GM18861 (cell line): ENCODE measurements around the gene MSL2.
"Not testable (repeated sequence)": the region's sequence is repeated elsewhere in the genome, so short reads cannot be mapped to it uniquely, and the experiment has no call there.

Experiments used
- ATAC-seq: cut with Tn5 transposase; IDR thresholded peaks from one replicate; pipeline ENCODE4 v1.9.1; 2021; ENCODE audit not compliant: unreplicated experiment

MSL2 gene

DNA sequence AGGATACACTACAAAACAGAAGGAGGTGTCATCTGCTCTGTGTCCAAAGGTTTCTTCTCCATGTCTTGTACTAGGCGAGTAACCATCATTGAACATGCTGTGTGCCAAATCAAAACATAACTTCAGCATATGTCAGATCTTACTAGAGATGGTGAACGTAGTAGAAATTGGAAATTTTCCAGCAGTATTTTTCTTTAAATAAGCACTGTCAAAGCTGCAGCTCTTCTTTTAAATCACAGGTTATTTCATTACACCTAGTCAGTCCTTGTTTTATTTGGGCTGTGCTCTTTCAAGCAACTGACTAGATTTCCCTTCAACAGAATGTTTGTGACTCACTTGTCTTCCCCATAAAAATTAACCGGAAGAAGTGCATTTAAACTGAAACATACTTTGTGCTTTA is 46.5 kb downstream of the MSL2 start:
- no peak for ATAC-seq

DNA sequence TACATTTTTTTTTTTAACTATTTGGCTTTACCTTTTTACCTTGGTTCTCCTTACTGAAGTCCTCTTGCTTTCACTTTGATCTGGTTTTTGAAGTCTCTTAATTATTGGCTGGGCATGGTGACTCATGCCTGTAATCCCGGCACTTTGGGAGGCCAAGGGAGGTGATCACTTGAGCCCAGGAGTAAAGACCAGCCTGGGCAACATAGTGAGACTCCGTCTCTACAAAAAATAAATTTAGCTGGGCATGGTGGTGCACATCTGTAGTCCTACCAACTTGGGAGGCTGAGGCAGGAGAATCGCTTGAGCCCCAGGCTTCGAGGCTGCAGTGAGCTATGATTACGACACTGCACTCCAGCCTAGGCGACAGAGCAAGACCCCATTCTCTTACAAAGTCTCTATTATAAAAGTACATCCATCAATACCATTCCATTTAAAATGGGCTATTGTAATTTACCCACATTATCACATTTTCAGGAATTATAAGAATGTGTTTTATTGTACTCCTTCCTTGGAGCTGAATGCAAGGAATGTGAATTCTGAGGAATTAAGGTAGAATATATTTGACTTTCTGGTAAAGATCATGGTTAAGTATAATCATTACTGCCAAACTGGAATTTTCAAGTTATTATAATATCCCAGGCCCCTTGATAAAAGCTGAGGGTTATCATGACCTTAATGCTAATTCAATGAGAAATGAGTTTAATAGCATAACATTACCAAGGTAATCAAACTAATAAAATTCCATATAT is 49.0 kb downstream of the MSL2 start:
- ATAC-seq, result no peak

DNA sequence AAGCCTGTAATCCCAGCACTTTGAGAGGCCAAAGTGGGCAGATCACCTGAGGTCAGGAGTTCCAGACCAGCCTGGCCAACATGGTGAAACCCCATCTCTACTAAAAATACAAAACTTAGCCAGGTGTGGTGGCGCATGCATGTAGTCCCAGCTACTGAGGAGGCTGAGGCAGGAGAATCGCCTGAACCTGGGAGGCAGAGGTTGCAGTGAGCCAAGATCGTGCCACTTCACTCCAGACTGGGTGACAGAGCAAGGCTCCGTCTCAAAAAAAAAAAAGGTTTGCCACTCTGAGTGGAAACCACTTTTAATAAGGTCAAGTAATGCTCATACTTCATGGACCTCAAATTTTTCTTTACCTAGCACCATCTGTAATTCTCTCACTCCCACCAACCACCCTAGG is 51.7 kb downstream of the MSL2 start:
- not testable (repeated sequence) for ATAC-seq

DNA sequence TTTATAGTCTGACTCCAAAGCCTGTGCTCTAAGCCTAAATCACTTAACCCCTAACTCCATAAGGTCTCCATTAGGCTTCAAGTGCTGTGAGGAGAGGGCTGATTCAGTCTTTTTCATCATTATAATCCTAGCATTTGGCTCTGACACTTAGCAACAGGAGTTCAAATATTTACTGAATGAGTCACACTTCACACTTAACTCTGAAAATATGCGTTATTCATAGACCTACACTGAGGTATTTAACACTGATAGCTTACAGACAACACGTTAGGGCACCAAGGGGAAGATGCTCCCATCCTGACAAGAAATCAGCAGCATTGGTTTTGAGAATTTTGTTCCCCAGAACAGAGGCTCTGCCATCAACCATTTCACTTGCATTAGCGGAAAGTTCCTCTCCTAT is 53.5 kb downstream of the MSL2 start:
- no peak for ATAC-seq

DNA sequence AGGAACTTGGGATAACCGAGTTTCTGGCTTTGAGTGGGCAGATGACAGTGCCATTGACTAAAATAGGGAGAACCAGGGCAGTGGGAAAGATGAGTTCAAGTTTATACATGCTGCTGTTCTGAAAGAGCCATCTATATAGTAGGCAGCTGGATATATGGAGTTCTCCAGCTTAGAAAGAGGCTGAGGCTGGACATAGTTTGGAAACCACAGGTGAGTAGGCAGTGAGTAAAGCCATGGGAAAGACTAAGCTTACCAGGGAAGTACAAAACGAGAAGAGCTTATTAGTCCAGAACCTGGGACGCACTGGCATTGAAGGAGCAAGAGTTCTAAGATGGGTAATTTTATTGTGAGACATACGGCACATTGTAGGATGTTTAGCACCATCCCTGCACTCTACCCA is 54.2 kb downstream of the MSL2 start:
- ATAC-seq, result no peak

DNA sequence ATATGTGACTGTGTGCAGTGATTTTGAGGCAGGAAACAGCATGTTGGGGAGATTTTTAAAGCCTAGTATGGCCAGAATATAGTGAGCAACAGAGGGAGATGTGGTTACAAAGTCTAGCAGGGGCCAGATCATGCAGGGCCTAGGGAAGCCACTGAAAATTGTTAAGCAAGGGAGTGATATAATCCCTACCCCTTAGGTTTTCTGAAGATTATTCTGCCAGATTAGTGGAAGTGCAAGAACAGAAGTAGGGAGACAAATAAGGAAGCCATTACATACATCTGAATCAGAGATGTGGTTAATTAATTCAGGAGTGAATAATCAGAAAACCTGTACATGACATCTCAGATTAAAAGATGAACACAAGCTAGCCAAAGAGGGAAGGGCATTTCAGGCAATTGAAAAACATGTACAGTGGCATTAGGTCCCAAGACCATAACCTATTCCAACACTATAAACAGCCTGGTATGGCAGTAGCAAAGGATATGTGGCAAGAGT is 54.8 kb downstream of the MSL2 start:
- ATAC-seq, result no peak

DNA sequence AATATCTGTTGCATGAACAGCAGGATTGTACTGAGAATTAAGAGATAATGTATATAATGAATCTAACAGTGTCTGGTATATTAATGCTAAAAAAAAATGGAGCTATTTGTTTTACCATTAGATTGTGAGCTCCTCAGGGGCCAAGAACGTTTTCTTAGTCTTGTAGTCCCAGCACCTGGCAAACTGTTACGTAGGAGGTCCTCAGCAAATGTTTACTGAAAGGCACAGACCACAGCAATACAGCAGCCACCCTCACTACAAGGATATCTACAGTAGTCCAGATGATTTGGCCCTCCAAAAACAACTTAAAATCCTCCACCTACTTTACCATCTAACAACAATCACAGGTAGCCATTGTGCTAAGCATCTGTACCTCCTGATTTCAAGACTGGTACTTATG is 59.7 kb downstream of the MSL2 start:
- no peak for ATAC-seq

DNA sequence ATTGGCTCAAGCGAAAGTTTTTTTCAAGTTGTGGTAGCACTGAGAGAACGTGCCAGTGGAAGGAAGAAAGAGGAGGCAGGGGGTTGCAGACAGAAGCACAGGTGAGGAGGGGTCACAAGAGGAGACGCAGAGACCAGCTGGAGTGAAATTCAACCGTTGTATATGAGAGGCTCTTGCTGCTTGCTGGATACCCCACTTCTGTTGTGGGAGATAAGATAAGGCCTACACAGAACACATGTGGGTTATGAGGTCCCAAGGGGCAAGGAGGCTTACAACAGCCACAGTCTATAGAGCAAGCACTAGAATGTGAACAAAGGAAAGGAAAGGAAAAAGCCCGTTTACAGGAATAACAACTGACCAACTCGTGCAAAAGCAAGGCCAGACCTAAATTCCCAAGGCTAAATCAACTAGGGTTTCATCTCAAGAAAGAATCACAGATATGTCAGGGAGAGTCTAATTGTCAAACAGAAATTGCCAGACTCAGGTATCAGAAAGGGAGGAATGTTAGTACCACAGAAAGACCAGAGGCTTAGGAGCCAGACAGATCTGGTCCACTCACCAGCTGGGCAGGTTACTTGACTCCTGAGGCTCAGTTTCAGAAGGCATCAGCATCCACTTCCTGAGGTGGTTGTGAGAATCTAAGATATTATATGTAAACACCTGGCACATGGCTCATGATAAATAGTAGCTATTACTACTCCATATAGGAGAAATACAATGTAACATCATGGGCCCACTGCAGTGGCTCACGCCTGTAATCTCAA is 60.9 kb downstream of the MSL2 start:
- ATAC-seq, result no peak

DNA sequence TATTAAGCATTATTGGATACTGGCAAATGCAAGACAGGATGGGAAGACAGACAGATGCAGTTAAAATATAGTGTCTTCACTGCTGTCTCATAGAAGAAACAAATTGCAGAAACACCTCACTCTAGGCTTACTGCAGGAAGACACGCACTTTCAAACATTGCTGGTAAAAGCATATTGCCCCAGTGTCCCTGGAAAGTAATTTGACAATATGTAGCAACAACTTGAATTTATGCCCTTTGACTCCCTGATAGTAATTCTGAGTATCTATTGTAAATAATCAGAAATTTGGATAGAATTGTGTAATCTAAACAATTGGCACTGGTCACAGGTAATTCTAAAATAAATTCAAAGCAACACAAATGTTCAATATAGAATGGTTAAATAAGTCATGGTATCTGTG is 62.0 kb downstream of the MSL2 start:
- no peak for ATAC-seq

DNA sequence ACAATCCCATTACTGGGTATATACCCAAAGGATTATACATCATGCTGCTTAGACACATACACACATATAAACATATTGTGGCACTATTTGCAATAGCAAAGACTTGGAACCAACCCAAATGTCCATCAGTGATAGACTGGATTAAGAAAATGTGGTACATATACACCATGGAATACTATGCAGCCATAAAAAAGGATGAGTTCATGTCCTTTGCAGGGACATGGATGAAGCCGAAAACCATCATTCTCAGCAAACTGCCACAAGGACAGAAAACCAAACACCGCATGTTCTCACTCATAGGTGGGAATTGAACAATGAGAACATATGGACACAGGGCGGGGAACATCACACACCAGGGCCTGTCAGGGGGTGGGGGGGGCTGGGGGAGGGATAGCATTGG is 64.5 kb downstream of the MSL2 start:
- ATAC-seq, result not testable (repeated sequence)

DNA sequence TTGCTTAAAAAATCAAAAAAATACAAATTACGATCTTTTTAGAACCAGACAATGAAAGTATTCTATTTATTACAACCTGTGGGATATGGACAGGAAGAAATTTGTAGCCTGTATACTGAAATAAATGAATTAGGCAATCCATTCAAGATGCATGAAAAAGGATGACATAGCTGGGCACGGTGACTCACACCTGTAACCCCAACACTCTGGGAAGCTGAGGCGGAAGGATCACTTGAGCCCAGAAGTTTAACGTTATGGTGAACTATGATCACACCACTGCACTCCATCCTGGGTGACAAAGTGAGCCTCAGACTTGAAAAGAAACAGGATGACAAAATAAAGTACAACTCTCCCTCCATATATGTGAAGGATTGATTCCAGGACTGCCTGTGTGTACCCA is 74.1 kb downstream of the MSL2 start:
- ATAC-seq, result no peak

DNA sequence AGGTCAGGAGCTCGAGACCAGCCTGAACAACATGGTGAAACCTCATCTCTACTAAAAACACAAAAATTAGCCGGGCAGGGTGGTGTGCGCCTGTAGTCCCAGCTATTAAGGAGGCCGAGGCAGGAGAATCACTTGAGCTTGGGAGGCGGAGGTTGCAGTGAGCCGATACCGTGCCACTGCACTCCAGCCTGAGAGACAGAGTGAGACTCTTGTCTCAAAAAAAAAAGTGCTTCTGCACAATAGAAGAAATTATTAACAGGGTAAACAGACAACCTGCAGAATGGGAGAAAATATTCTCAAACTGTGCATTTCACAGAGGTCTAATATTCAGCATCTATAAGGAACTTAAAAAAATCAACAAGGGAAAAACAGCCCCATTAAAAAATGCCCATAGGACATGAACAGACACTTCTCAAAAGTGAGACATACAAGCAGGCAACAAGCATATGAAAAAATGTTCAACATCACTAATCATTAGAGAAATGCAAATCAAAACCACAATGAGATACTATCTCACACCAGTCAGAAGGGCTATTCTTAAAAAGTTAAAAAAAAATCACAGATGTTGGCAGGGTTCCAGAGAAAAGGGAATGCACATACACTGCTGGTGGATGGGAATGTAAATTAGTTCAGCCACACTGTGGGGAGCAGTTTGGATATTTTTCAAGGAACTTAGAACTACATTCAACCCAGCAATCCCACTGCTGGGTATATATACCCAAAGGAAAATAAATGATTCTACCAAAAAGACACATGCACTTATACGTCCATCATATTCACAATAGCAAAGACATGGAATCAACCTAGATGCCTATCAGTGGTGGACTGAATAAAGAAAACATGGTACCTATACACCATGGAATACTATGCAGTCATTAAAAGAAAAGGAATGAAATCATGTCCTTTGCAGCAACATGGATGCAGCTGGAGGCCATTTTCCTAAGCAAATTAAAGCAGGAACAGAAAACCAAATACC is 75.5 kb downstream of the MSL2 start:
- peak; percentile 73 for ATAC-seq

DNA sequence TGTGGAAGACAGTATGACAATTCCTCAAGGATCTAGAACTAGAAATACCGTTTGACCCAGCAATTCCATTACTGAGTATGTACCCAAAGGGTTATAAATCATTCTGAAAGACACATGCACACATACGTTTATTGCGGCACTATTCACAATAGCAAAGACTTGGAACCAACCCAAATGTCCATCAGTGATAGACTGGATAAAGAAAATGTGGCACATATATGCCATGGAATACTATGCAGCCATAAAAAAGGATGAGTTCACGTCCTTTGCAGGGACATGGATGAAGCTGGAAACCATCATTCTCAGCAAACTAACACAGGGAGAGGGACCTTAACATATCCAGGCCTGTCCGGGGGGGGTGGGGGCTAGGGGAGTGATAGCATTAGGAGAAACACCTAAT is 76.4 kb downstream of the MSL2 start:
- not testable (repeated sequence) for ATAC-seq

DNA sequence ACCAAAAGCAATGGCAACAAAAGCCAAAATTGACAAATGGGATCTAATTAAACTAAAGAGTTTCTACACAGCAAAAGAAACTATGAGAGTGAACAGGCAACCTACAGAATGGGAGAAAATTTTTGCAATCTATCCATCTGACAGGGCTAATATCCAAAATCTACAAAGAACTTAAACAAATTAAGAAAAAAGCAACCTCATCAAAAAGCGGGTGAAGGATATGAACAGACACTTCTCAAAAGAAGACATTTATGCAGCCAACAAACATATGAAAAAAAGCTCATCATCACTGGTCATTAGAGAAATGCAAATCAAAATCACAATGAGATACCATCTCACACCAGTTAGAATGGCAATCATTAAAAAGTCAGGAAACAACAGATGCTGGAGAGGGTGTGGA is 76.8 kb downstream of the MSL2 start:
- not testable (repeated sequence) for ATAC-seq

DNA sequence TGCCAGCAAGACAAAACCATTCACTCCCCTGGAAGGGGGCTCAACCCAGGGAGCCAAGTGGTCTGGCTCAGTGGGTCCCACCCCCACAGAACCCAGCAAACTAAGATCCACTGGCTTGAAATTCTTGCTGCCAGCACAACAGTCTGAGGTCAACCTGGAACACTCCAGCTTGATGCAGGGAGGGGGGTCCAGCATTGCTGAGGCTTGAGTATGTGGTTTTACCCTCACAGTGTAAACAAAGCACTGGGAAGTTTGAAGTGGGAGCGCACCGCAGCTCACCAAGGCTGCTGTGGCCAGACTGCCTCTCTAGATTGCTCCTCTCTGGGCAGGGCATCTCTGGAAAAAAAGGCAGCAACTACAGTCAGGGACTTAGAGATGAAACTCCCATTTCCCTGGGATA is 81.7 kb downstream of the MSL2 start:
- ATAC-seq, result no peak

DNA sequence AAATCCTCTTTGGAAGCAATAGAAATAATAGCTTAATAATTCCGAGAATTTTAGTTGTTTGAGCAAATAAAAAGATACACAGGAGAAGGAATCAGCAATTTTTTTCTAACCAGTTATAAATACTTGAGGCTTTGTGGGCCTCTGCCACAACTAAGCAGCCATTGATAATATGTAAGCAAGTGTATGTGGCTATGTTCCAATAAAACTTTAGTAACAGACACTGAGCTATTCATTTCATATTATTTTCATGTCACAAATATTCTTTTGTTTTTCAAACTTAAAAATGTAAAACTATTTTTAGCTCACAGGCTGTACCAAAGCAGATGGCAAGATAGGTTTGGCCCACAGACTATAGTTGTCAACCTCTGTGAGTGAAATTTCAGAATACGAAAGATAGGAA is 85.7 kb downstream of the MSL2 start:
- no peak for ATAC-seq

DNA sequence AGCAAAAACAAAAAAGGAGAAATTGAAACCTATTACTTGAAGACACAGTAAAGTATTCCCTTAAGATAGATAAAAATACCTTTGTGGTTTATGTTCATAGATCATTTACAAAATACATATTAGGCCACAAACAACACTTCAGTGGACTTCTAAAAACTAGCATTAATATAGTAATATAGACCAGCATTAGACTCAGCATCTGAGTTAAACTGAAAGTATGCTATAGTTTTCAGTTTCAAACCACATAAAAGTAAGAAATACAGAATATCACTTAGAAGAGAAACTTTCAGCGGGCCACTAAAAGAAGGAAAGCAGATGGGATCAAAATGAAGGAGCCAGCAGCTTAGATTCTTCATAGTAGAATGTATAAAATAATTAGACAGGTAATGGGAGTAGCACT is 86.6 kb downstream of the MSL2 start:
- ATAC-seq, result peak; percentile 98

DNA sequence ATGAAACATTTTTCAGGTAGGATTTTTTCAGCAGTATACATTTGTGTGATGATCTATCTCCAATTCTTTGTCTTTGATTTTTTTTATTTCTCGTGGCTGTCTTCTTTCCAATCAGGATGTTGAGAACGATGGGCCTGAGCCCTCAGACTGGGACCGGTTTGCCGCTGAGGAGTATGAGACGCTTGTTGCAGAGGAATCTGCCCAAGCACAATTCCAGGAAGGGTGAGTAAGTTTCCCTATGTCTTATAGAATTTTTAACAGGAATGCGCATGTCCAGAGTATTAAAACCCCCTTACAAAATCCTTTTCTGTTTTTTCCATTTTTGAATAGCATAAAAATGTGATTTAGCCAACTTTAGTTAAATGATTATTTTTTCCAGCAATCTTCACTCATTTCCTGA is 90.0 kb downstream of the MSL2 start:
- no peak for ATAC-seq

DNA sequence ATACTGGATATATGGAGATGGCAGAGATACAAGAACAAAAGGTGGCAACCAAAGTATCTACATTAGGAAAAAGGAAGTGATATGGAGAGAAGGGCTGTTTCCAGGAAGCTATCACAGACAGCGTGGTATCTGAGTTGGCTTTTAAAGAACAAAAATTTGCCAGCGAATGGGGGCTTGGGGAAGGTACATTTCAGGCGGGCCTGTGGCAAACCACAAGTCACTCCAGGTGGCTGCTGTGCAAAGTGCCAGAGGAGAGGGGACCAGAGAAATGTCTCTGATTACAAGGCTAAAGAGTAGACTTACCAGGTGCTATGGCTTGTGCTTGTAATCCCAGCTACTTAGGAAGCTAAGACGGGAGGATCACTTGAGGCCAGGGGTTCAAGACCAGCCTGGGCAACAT is 91.1 kb downstream of the MSL2 start:
- no peak for ATAC-seq
